H1 (cell line): ENCODE data around the gene ARHGEF7. TPM values are rescaled to one million over a fixed set of nuclear protein-coding genes. Genes with fewer than 3 reads are reported as not detected.

Source experiments
- CTCF ChIA-PET: fragments of 300-600 bp; sonication (Branson Sonifier 250); formaldehyde crosslinking; loops from one replicate; lab custom pipeline; 2021; ENCODE audit not compliant: partially characterized antibody; lab: Charles Lee
- POLR2A ChIA-PET: fragments of 300-600 bp; sonication (Branson Sonifier 250); formaldehyde crosslinking; loops from one replicate; lab custom pipeline; 2021; ENCODE audit warnings: inconsistent platforms; ENCODE audit not compliant: partially characterized antibody; lab: Charles Lee
- DNase-seq, 2 experiments: peaks; one replicate each; pipeline versions ENCODE4 v3.0.0 to v3.0.0-alpha.2; 2010 to 2022; ENCODE audit warnings: low spot score in 2 of 2, low read depth in 1 of 2, mixed read lengths in 1 of 2
- FAIRE-seq: peaks from 2 replicates; lab custom pipeline; 2011; peaks lifted over from hg19 to GRCh38; lab: Jason Lieb, UNC
- H2AFZ ChIP-seq: 2 replicates; pipeline ENCODE4 v1.8.1; 2012; ENCODE audit warnings: low read length, inconsistent platforms
- H2AK5ac ChIP-seq: 2 replicates; pipeline ENCODE4 v1.6.1; 2013; ENCODE audit warnings: low read depth, low read length
- H2BK120ac ChIP-seq: replicated peaks from 2 replicates; pipeline ENCODE3; 2013; ENCODE audit warnings: low read depth, low read length, inconsistent platforms
- H2BK12ac ChIP-seq: 2 replicates; pipeline ENCODE4 v1.6.1; 2013; ENCODE audit warnings: low read depth, low read length
- H2BK15ac ChIP-seq: 2 replicates; pipeline ENCODE4 v1.6.1; 2013; ENCODE audit warnings: low read length
- H2BK20ac ChIP-seq: 2 replicates; pipeline ENCODE4 v1.6.1; 2013; ENCODE audit warnings: low read length
- H2BK5ac ChIP-seq: 2 replicates; pipeline ENCODE4 v1.6.1; 2013; ENCODE audit warnings: low read depth, low read length
- H3K14ac ChIP-seq: 2 replicates; pipeline ENCODE4 v1.6.1; 2013; ENCODE audit warnings: inconsistent platforms; ENCODE audit not compliant: insufficient read length
- H3K18ac ChIP-seq: 2 replicates; pipeline ENCODE4 v1.6.1; 2013; ENCODE audit warnings: low read length; ENCODE audit errors: extremely low read depth
- H3K23ac ChIP-seq: 2 replicates; pipeline ENCODE4 v1.6.1; 2013; ENCODE audit warnings: inconsistent platforms; ENCODE audit not compliant: insufficient read length
- H3K23me2 ChIP-seq: 2 replicates; pipeline ENCODE4 v1.6.1; 2013; ENCODE audit warnings: low read depth, low read length
- H3K27ac ChIP-seq: 2 replicates; pipeline ENCODE4 v1.6.1; 2011; ENCODE audit warnings: low read depth, low read length, inconsistent platforms
- H3K27me3 ChIP-seq, 4 experiments: replicated peaks in 1 of 4; 1 replicate in 1 of 4; 2 replicates in 3 of 4; pipeline versions ENCODE4 v1.6.1 to v1.8.1; 2011 to 2013; ENCODE audit warnings: low read length in 3 of 4, mild to moderate bottlenecking in 3 of 4, inconsistent platforms in 2 of 4, mixed read lengths in 2 of 4, moderate library complexity in 1 of 4; ENCODE audit not compliant: control insufficient read depth in 3 of 4, insufficient read depth in 3 of 4; ENCODE audit errors: extremely low read depth in 1 of 4
- H3K36me3 ChIP-seq, 4 experiments: 2 replicates each; pipeline versions ENCODE4 v1.6.1 to v1.8.1; 2011 to 2013; ENCODE audit warnings: mild to moderate bottlenecking in 4 of 4, low read length in 3 of 4, moderate library complexity in 2 of 4, control low read depth in 1 of 4, inconsistent platforms in 1 of 4; ENCODE audit not compliant: insufficient read depth in 4 of 4, control insufficient read depth in 2 of 4
- H3K4ac ChIP-seq: replicated peaks from 2 replicates; pipeline ENCODE3; 2013; ENCODE audit warnings: low read length, low read depth, mixed read lengths, inconsistent platforms; ENCODE audit not compliant: insufficient read length
- H3K4me1 ChIP-seq, 4 experiments: replicated peaks in 1 of 4; 1 replicate in 1 of 4; 2 replicates in 3 of 4; pipeline versions ENCODE4 v1.6.1 to v1.8.1; 2011 to 2013; ENCODE audit warnings: low read length in 3 of 4, inconsistent platforms in 2 of 4, mixed read lengths in 1 of 4; ENCODE audit not compliant: insufficient read depth in 4 of 4, control insufficient read depth in 3 of 4
- H3K4me2 ChIP-seq, 2 experiments: 2 replicates each; pipeline versions ENCODE4 v1.6.1 to v1.8.1; 2011 to 2013; ENCODE audit warnings: low read depth in 2 of 2, low read length in 2 of 2, control low read depth in 1 of 2, inconsistent platforms in 1 of 2, mild to moderate bottlenecking in 1 of 2; ENCODE audit not compliant: insufficient read depth in 1 of 2
- H3K4me3 ChIP-seq, 4 experiments: fragments of 200-600, 300-600 bp in 1 of 4; sonication (generic), shearing (Covaris generic), sonication (Bioruptor Twin) in 1 of 4; 2 replicates each; pipeline versions ENCODE4 v1.5.1 to v1.8.1; 2011 to 2016; ENCODE audit warnings: low read length in 4 of 4, low read depth in 3 of 4, control low read depth in 2 of 4, inconsistent platforms in 2 of 4, mild to moderate bottlenecking in 2 of 4, mixed read lengths in 1 of 4, moderate library complexity in 1 of 4; ENCODE audit not compliant: insufficient read depth in 2 of 4; ENCODE audit errors: extremely low read depth in 1 of 4
- H3K56ac ChIP-seq: replicated peaks from 2 replicates; pipeline ENCODE3; 2013; ENCODE audit warnings: low read depth, mild to moderate bottlenecking, mixed read lengths, low read length, inconsistent platforms; ENCODE audit not compliant: insufficient read length
- H3K79me1 ChIP-seq: 2 replicates; pipeline ENCODE4 v1.6.1; 2013; ENCODE audit warnings: low read depth, low read length, control low read depth
- H3K79me2 ChIP-seq, 2 experiments: 2 replicates each; pipeline versions ENCODE4 v1.6.1 to v1.8.1; 2012 to 2013; ENCODE audit warnings: low read length in 2 of 2, mild to moderate bottlenecking in 2 of 2, inconsistent platforms in 1 of 2; ENCODE audit not compliant: insufficient read depth in 2 of 2, control insufficient read depth in 1 of 2
- H3K9ac ChIP-seq, 4 experiments: replicated peaks in 1 of 4; 1 replicate in 1 of 4; 2 replicates in 3 of 4; pipeline versions ENCODE4 v1.6.1 to v1.8.1; 2011 to 2013; ENCODE audit warnings: low read depth in 3 of 4, low read length in 3 of 4, control low read depth in 2 of 4, mild to moderate bottlenecking in 2 of 4, moderate library complexity in 2 of 4, inconsistent platforms in 1 of 4; ENCODE audit errors: extremely low read depth in 1 of 4
- H3K9me3 ChIP-seq, 2 experiments: 2 replicates each; pipeline versions ENCODE4 v1.6.1 to v1.8.1; 2012 to 2013; ENCODE audit warnings: mild to moderate bottlenecking in 2 of 2, moderate library complexity in 2 of 2, control low read depth in 1 of 2, inconsistent platforms in 1 of 2, low read depth in 1 of 2, low read length in 1 of 2, mixed read lengths in 1 of 2; ENCODE audit not compliant: insufficient read depth in 2 of 2
- H4K20me1 ChIP-seq, 2 experiments: replicated peaks in 1 of 2; 2 replicates each; pipeline versions ENCODE3 to v1.8.1; 2011 to 2013; ENCODE audit warnings: inconsistent platforms in 2 of 2, low read length in 2 of 2, mild to moderate bottlenecking in 1 of 2; ENCODE audit not compliant: insufficient read depth in 2 of 2, control insufficient read depth in 1 of 2
- H4K5ac ChIP-seq: 2 replicates; pipeline ENCODE4 v1.6.1; 2013; ENCODE audit warnings: low read length, low read depth, mixed read lengths, inconsistent platforms; ENCODE audit not compliant: insufficient read length
- H4K8ac ChIP-seq: 2 replicates; pipeline ENCODE4 v1.8.0; 2013; ENCODE audit warnings: mild to moderate bottlenecking, moderate library complexity, low read length, inconsistent platforms; ENCODE audit not compliant: insufficient read depth; ENCODE audit errors: extremely low read depth
- H4K91ac ChIP-seq: replicated peaks from 2 replicates; pipeline ENCODE3; 2013; ENCODE audit warnings: low read length, mixed read lengths, inconsistent platforms; ENCODE audit not compliant: insufficient read length
- EGR1 ChIP-seq: IDR thresholded peaks from 2 replicates; pipeline ENCODE4 v1.6.1; 2011; ENCODE audit warnings: low read depth, low read length, borderline replicate concordance
- HDAC6 ChIP-seq: IDR thresholded peaks from one replicate; pipeline ENCODE4 v1.7.1; 2012; ENCODE audit warnings: low read depth, mild to moderate bottlenecking, inconsistent platforms, low read length, moderate library complexity
- JUND ChIP-seq: IDR thresholded peaks from 2 replicates; pipeline ENCODE4 v1.6.1; 2011; ENCODE audit warnings: mild to moderate bottlenecking, improper control_type of control experiment, low read length
- POLR2A ChIP-seq, 2 experiments: IDR thresholded peaks; 1 replicate in 1 of 2; 2 replicates in 1 of 2; pipeline ENCODE4 v1.6.1; 2011; ENCODE audit warnings: low read depth in 2 of 2, low read length in 2 of 2, mild to moderate bottlenecking in 2 of 2; ENCODE audit errors: control extremely low read depth in 1 of 2
- SP1 ChIP-seq: IDR thresholded peaks from 2 replicates; pipeline ENCODE4 v1.6.1; 2011; ENCODE audit warnings: low read depth, low read length
- SP2 ChIP-seq: IDR thresholded peaks from 2 replicates; pipeline ENCODE4 v1.6.1; 2012; ENCODE audit warnings: mild to moderate bottlenecking, low read length, inconsistent platforms
- TAF1 ChIP-seq: IDR thresholded peaks from 2 replicates; pipeline ENCODE4 v1.6.1; 2011; ENCODE audit warnings: mild to moderate bottlenecking, low read depth, low read length
- YY1 ChIP-seq: IDR thresholded peaks from 2 replicates; pipeline ENCODE4 v1.6.1; 2011; ENCODE audit warnings: low read depth, mild to moderate bottlenecking, low read length
- ZNF274 ChIP-seq: IDR thresholded peaks from 2 replicates; pipeline ENCODE4 v1.7.0; 2012; ENCODE audit warnings: low read length, borderline replicate concordance; ENCODE audit errors: extremely low read depth
- WGBS, 2 experiments: shearing (Covaris generic) in 1 of 2; methylation state at CpG; one replicate each; pipeline versions ENCODE4 v1.1.6 to v1.1.7; 2013 to 2015; ENCODE audit warnings: low lambda C conversion rate in 2 of 2, mixed read lengths in 2 of 2, inconsistent platforms in 1 of 2, low coverage in 1 of 2, missing lambda C conversion rate in 1 of 2; ENCODE audit not compliant: insufficient replicate concordance in 2 of 2, insufficient coverage in 1 of 2, insufficient read length in 1 of 2; ENCODE audit errors: extremely low coverage in 1 of 2, missing lambda C conversion rate in 1 of 2; 5-methylcytosine and 5-hydroxymethylcytosine counted together
- polyA plus RNA-seq, 7 experiments: library from polyadenylated mRNA; depleted of rRNA in 3 of 7; stranded (reverse) in 5 of 7; unstranded in 2 of 7; fragments of >200 nt in 5 of 7; fragments of 200-250 nt in 2 of 7; gene quantifications; 1 replicate in 5 of 7; 2 replicates in 1 of 7; 4 replicates in 1 of 7; pipeline versions ENCODE4 v1.2.1 to v1.2.3, GENCODE V29; 2011 to 2013; ENCODE audit warnings: missing spikeins in 2 of 7, mixed read lengths in 2 of 7
- total RNA-seq: library from RNA; stranded (reverse); fragmentation: NEBNext Ultra II Directional; extraction: Animal tissue kit (Norgen Biotek cat#: 25700); gene quantifications from 2 replicates; pipeline ENCODE4 v1.2.1, GENCODE V29; 2021
- TF ChIP-seq, protein P1 (sequence below), 3 experiments: IDR thresholded peaks; 1 replicate in 2 of 3; 2 replicates in 1 of 3; pipeline versions ENCODE4 v1.5.1 to v1.6.1; 2011; ENCODE audit warnings: low read length in 3 of 3, mild to moderate bottlenecking in 3 of 3, inconsistent platforms in 2 of 3, low read depth in 1 of 3, moderate library complexity in 1 of 3; ENCODE audit not compliant: insufficient read depth in 1 of 3; ENCODE audit errors: control extremely low read depth in 1 of 3

The ARHGEF7 gene
- total and polyA plus RNA-seq, 2 of the 8 experiments (the other 6 are each of a cell fraction or from before 2014, with no cell fraction given): 26.2 to 56.5 TPM

DNA sequence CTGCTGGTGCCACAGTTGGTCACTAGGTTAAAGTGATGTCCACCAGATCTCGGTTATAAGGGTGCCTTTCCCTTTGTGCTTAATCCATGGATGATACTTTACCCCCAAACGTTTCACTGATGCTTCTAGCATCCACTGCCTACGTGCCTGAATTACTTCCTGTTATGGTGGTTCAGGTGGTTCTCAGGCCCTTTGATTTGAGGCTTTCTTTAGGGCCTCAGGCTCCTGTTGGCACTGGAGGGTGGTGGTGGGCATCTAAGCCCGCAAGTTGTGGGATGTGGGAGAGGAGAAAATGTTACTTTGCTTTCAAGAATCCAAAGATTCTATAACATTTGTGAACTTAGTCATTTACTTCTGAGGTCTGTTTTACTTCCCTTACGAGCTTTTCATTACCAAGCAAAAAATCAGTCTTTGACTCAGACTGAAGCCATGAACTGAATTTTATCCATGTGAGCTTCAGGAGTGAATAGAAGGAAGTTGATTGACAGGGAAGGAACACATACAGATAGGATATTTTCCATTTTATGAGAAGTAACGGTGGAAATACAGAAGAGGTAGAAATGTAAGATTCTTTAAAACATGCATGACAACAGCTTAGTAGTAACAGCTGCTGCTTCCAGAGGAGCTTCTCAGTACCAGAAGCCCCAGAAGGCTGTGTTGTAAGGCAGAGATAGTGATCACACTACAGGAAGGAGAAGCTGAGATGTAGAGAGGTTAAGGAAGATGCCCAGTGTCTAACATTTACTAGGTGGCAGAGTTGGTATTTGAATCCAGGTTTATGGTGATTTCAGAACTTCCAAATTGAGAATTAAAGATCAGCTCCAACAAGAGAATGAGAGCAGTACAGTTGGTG is 65.0 kb downstream of the ARHGEF7 start:
- Histone ChIP-seq H3K4me1 (peaks cover 0 to 7% (median 2%) of the 10 kb centered on the region in 4 experiments; a peak in 3 of 7 replicates), H2BK120ac (no peak overlapping the region), H2BK15ac (no peak overlapping the region), H3K4me2 (no peak overlapping the region), H3K27ac (no peak overlapping the region), H2BK5ac (no peak overlapping the region), H3K9ac (no peak overlapping the region), H2BK20ac (no peak overlapping the region), H3K4ac (no peak overlapping the region), H3K23ac (no peak overlapping the region), H3K79me2 (peaks cover 3 to 95% of the 10 kb centered on the region in 2 experiments), H2BK12ac (no peak overlapping the region), H3K9me3 (no peaks in the 10 kb centered on the region), H3K36me3 (no peaks in the 10 kb centered on the region; a peak in 1 of 8 replicates), H3K27me3 (no peaks in the 10 kb centered on the region), H4K8ac (no peak overlapping the region), H3K23me2 (no peaks in the 10 kb centered on the region), H2AK5ac (no peak overlapping the region), H3K18ac (no peak overlapping the region), H2AFZ (no peak overlapping the region), H4K91ac (no peak overlapping the region), H4K5ac (no peak overlapping the region), H4K20me1 (peaks cover 20 to 25% of the 10 kb centered on the region in 2 experiments), H3K56ac (no peak overlapping the region), H3K4me3 (no peak overlapping the region), H3K14ac (no peak overlapping the region), H3K79me1 (peaks cover 31% of the 10 kb centered on the region)
- POLR2A ChIA-PET: interaction anchor here (1.3 kb wide), 1 partner anchor 15 kb away, joined by 3 read pairs; no protein-coding TSS in a partner anchor
- CTCF ChIA-PET: no interaction called here
- WGBS, 2 experiments: 86% methylated on average over 6 of the region's 6 CpGs; no CpG with 5 or more reads in 1 of the 2 experiments
- DNase-seq: no peak
- FAIRE-seq: no peak
- no peak for TF ChIP-seq SP2
- TF ChIP-seq ZNF274: no peak
- no peak for TF ChIP-seq POLR2A (IDR thresholded peaks at IDR 0.05; ENCODE audit: control extremely low read depth in 1 of 2, low read depth in 2 of 2, low read length in 2 of 2)
- TF ChIP-seq YY1: no peak
- TF ChIP-seq, protein P1, sequence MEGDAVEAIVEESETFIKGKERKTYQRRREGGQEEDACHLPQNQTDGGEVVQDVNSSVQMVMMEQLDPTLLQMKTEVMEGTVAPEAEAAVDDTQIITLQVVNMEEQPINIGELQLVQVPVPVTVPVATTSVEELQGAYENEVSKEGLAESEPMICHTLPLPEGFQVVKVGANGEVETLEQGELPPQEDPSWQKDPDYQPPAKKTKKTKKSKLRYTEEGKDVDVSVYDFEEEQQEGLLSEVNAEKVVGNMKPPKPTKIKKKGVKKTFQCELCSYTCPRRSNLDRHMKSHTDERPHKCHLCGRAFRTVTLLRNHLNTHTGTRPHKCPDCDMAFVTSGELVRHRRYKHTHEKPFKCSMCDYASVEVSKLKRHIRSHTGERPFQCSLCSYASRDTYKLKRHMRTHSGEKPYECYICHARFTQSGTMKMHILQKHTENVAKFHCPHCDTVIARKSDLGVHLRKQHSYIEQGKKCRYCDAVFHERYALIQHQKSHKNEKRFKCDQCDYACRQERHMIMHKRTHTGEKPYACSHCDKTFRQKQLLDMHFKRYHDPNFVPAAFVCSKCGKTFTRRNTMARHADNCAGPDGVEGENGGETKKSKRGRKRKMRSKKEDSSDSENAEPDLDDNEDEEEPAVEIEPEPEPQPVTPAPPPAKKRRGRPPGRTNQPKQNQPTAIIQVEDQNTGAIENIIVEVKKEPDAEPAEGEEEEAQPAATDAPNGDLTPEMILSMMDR (IDR thresholded peaks at IDR 0.05; ENCODE audit: control extremely low read depth in 1 of 3, insufficient read depth in 1 of 3, low read depth in 1 of 3, low read length in 3 of 3): no peak
- TF ChIP-seq TAF1: no peak
- no peak for TF ChIP-seq SP1
- no peak for TF ChIP-seq HDAC6
- TF ChIP-seq JUND: no peak
- TF ChIP-seq EGR1: no peak
- TF ChIP-seq, all 59 proteins: peak for 0
